CD14-positive monocyte (primary cell): ENCODE measurements around the gene LRRC4B. TPM values are rescaled to one million over a fixed set of nuclear protein-coding genes. Genes with fewer than 3 reads are reported as not detected.
"Not testable (repeated sequence)": the region's sequence is repeated elsewhere in the genome, so short reads cannot be mapped to it uniquely, and the experiment has no call there.

Source experiments
- DNase-seq, 3 donors: peaks; one replicate each; pipeline ENCODE4 v3.0.0-alpha.2; 2011 to 2022
- H2AFZ ChIP-seq: 2 replicates; pipeline ENCODE4 v1.6.0; 2012; ENCODE audit warnings: mild to moderate bottlenecking, low read depth, low read length, inconsistent platforms; ENCODE audit not compliant: insufficient read depth, poor library complexity, severe bottlenecking
- H3K27ac ChIP-seq, 2 donors: 1 replicate in 1 of 2; 2 replicates in 1 of 2; pipeline ENCODE4 v1.5.1; 2012 to 2013; ENCODE audit warnings: low read length in 2 of 2, control low read depth in 1 of 2, inconsistent platforms in 1 of 2, low read depth in 1 of 2, mild to moderate bottlenecking in 1 of 2
- H3K27me3 ChIP-seq, 2 donors: one replicate each; pipeline versions ENCODE4 v1.6.0 to v1.6.1; 2011 to 2013; ENCODE audit warnings: low read length in 2 of 2; ENCODE audit not compliant: control insufficient read depth in 2 of 2, insufficient read depth in 2 of 2
- H3K36me3 ChIP-seq, 2 donors: replicated peaks in 1 of 2; 1 replicate in 1 of 2; 2 replicates in 1 of 2; pipeline versions ENCODE4 v1.5.1 to v1.6.1; 2012 to 2013; ENCODE audit warnings: low read length in 2 of 2, control low read depth in 1 of 2, inconsistent platforms in 1 of 2, mild to moderate bottlenecking in 1 of 2; ENCODE audit not compliant: insufficient read depth in 2 of 2, control insufficient read depth in 1 of 2
- H3K4me1 ChIP-seq, 2 donors: 1 replicate in 1 of 2; 2 replicates in 1 of 2; pipeline versions ENCODE4 v1.5.1 to v1.6.1; 2012 to 2013; ENCODE audit warnings: low read length in 2 of 2, control low read depth in 1 of 2, inconsistent platforms in 1 of 2, mild to moderate bottlenecking in 1 of 2, moderate library complexity in 1 of 2; ENCODE audit not compliant: insufficient read depth in 2 of 2, control insufficient read depth in 1 of 2
- H3K4me2 ChIP-seq: replicated peaks from 2 replicates; pipeline ENCODE3; 2012; ENCODE audit warnings: low read length, moderate library complexity, mild to moderate bottlenecking; ENCODE audit not compliant: poor library complexity, severe bottlenecking; ENCODE audit errors: extremely low read depth
- H3K4me3 ChIP-seq, 3 experiments: fragments of 200-600 bp in 1 of 3; sonication (generic) in 1 of 3; replicated peaks in 1 of 3; 1 replicate in 2 of 3; 2 replicates in 1 of 3; pipeline ENCODE4 v1.5.1; 2011 to 2013; ENCODE audit warnings: low read length in 3 of 3, mild to moderate bottlenecking in 3 of 3, control low read depth in 2 of 3, low read depth in 2 of 3, inconsistent platforms in 1 of 3, moderate library complexity in 1 of 3
- H3K79me2 ChIP-seq: 2 replicates; pipeline ENCODE4 v1.6.0; 2012; ENCODE audit warnings: mild to moderate bottlenecking, control low read depth, inconsistent platforms, low read length, moderate library complexity; ENCODE audit not compliant: insufficient read depth
- H3K9ac ChIP-seq: 2 replicates; pipeline ENCODE4 v1.6.0; 2017; ENCODE audit warnings: low read length, mild to moderate bottlenecking; ENCODE audit not compliant: insufficient read depth, poor library complexity, severe bottlenecking
- H3K9me3 ChIP-seq, 2 donors: replicated peaks in 1 of 2; 1 replicate in 1 of 2; 2 replicates in 1 of 2; pipeline versions ENCODE4 v1.5.1 to v1.6.1; 2012 to 2013; ENCODE audit warnings: low read length in 2 of 2, control low read depth in 1 of 2; ENCODE audit not compliant: control insufficient read depth in 1 of 2, insufficient read depth in 1 of 2
- H4K20me1 ChIP-seq: 2 replicates; pipeline ENCODE4 v1.6.0; 2012; ENCODE audit warnings: mild to moderate bottlenecking, low read length, control low read depth, moderate library complexity; ENCODE audit not compliant: insufficient read depth
- H3K27ac Mint-ChIP-seq, 7 donors: one replicate each; pipeline ENCODE4 v1.8.0; 2020; ENCODE audit warnings: mild to moderate bottlenecking in 7 of 7, mixed read lengths in 7 of 7, moderate library complexity in 6 of 7, inconsistent platforms in 2 of 7
- H3K27me3 Mint-ChIP-seq, 3 donors: one replicate each; pipeline ENCODE4 v1.8.0; 2021 to 2022; ENCODE audit warnings: low read depth in 3 of 3, mild to moderate bottlenecking in 3 of 3, mixed read lengths in 3 of 3, moderate library complexity in 3 of 3, inconsistent platforms in 1 of 3
- H3K36me3 Mint-ChIP-seq, 2 donors: one replicate each; pipeline ENCODE4 v1.8.0; 2020; ENCODE audit warnings: mixed read lengths in 2 of 2, inconsistent platforms in 1 of 2, mild to moderate bottlenecking in 1 of 2
- H3K4me1 Mint-ChIP-seq: one replicate; pipeline ENCODE4 v1.8.0; 2020; ENCODE audit warnings: mild to moderate bottlenecking, mixed read lengths
- H3K4me3 Mint-ChIP-seq, 2 donors: one replicate each; pipeline ENCODE4 v1.8.0; 2020; ENCODE audit warnings: mild to moderate bottlenecking in 2 of 2, mixed read lengths in 2 of 2, moderate library complexity in 1 of 2
- H3K9me3 Mint-ChIP-seq, 7 donors: one replicate each; pipeline ENCODE4 v1.8.0; 2020 to 2022; ENCODE audit warnings: mixed read lengths in 7 of 7, mild to moderate bottlenecking in 6 of 7, moderate library complexity in 6 of 7, inconsistent platforms in 2 of 7
- WGBS: methylation state at CpG from one replicate; pipeline ENCODE4 v1.1.5; 2013; ENCODE audit warnings: missing lambda C conversion rate; ENCODE audit not compliant: insufficient coverage; 5-methylcytosine and 5-hydroxymethylcytosine counted together
- intact Hi-C, 2 donors: fragments of 100-400 bp; cut with micrococcal nuclease; formaldehyde crosslinking; loops; one replicate each; pipeline versions ENCODE4 v1.15.0 to v1.15.1; 2023
- polyA plus RNA-seq, 3 donors: library from polyadenylated mRNA; depleted of rRNA in 1 of 3; unstranded in 2 of 3; stranded (reverse) in 1 of 3; fragments of 300-500 nt in 2 of 3; fragments of >200 nt in 1 of 3; fragmentation: Illumina TruSeq in 2 of 3; gene quantifications; 1 replicate in 2 of 3; 2 replicates in 1 of 3; pipeline ENCODE4 v1.2.3, GENCODE V29; 2012 to 2021
- TF ChIP-seq, protein P1 (sequence below): fragments of 200-600 bp; IDR thresholded peaks from one replicate; pipeline ENCODE4 v1.8.0; 2022; ENCODE audit warnings: antibody characterized with exemption, mild to moderate bottlenecking

LRRC4B gene
- polyA plus RNA-seq, 3 donors, result not detected

DNA sequence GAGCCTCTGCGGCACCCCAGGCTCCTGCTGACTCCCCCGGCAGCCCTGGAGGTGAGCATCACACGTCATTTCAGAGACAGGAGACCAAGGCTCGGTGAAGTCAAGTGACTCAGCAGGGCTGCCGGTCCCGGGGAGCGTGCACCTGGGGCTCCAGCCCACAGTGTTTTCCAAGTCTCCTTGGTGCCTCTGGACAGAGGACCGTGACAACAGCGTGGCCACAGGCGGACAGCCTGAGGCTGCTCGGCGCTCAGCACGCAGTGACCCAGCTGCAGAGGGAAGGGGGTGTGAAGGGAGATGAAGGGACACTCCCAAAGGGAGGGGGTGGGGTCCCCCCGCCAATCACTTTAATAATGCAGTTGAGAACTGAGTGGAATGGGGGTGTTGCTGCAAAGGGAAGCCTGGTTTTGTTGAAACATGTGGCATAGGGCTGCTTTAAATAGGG is 37.0 kb downstream of the LRRC4B start:
- H3K9ac ChIP-seq, result no peak overlapping the region
- H3K36me3 Mint-ChIP-seq, result no peaks in the 10 kb centered on the region
- H3K9me3 ChIP-seq, result peaks cover 7 to 16% of the 10 kb centered on the region in 2 donors
- H3K36me3 ChIP-seq, result no peaks in the 10 kb centered on the region
- H3K27ac ChIP-seq, result no peak overlapping the region
- H3K79me2 ChIP-seq, result no peaks in the 10 kb centered on the region
- no peak for DNase-seq
- H3K4me3 Mint-ChIP-seq, result no peak overlapping the region
- TF ChIP-seq, protein P1, sequence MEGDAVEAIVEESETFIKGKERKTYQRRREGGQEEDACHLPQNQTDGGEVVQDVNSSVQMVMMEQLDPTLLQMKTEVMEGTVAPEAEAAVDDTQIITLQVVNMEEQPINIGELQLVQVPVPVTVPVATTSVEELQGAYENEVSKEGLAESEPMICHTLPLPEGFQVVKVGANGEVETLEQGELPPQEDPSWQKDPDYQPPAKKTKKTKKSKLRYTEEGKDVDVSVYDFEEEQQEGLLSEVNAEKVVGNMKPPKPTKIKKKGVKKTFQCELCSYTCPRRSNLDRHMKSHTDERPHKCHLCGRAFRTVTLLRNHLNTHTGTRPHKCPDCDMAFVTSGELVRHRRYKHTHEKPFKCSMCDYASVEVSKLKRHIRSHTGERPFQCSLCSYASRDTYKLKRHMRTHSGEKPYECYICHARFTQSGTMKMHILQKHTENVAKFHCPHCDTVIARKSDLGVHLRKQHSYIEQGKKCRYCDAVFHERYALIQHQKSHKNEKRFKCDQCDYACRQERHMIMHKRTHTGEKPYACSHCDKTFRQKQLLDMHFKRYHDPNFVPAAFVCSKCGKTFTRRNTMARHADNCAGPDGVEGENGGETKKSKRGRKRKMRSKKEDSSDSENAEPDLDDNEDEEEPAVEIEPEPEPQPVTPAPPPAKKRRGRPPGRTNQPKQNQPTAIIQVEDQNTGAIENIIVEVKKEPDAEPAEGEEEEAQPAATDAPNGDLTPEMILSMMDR, result no peak
- no peaks in the 10 kb centered on the region for H3K4me1 Mint-ChIP-seq
- H3K4me1 ChIP-seq, result no peaks in the 10 kb centered on the region
- H4K20me1 ChIP-seq, result no peaks in the 10 kb centered on the region
- H2AFZ ChIP-seq, result no peak overlapping the region
- no peak overlapping the region for H3K27ac Mint-ChIP-seq
- H3K4me2 ChIP-seq, result no peak overlapping the region
- peaks cover 8 to 23% (median 12%) of the 10 kb centered on the region in 3 donors for H3K27me3 Mint-ChIP-seq
- 80% methylated on average over 11 of the region's 14 CpGs for WGBS
- H3K4me3 ChIP-seq, result no peak overlapping the region
- H3K27me3 ChIP-seq, result no peaks in the 10 kb centered on the region
- intact Hi-C loops, result loop anchor here in 1 of 2 donors (10.0 kb wide), 1 partner anchor 254 kb away; no protein-coding TSS in a partner anchor
- H3K9me3 Mint-ChIP-seq, result peaks cover 5 to 22% (median 13%) of the 10 kb centered on the region in 7 donors

DNA sequence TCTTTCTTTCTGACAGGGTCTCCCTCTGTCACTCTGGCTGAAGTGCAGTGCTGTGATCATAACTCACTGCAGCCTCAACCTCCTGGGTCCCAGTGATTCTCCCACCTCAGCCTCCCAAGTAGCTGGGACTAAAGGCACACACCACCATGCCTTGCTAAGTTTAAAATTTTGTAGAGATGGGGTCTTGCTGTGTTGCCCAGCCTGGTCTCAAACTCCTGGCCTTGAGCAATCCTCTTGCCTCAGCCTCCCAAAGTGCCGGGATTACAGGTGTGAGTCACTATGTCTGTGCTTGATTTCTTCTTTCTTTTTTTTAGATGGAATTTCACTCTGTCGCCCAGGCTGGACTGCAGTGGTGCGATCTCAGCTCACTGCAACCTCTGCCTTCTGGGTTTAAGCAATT is 40.2 kb downstream of the LRRC4B start:
- H3K4me1 Mint-ChIP-seq, H3K4me3 ChIP-seq, H3K4me3 Mint-ChIP-seq, H2AFZ ChIP-seq, H4K20me1 ChIP-seq, H3K4me2 ChIP-seq, H3K27ac Mint-ChIP-seq, H3K4me1 ChIP-seq, DNase-seq, H3K9me3 ChIP-seq, H3K79me2 ChIP-seq, H3K36me3 ChIP-seq, H3K27ac ChIP-seq, intact Hi-C loops, H3K27me3 ChIP-seq, H3K36me3 Mint-ChIP-seq, H3K9ac ChIP-seq: not testable (repeated sequence)
- Mint-ChIP-seq H3K9me3 (peaks cover 4 to 15% (median 10%) of the 10 kb centered on the region in 7 donors), H3K27me3 (peaks cover 12 to 19% (median 14%) of the 10 kb centered on the region in 3 donors)
- WGBS, result 80% methylated on average over 2 of the region's 3 CpGs
